ENCODE measurements around the gene TMEM8B. TPM values are rescaled to one million over a fixed set of nuclear protein-coding genes. Genes with fewer than 3 reads are reported as not detected.

Gene TMEM8B
- total RNA-seq, 1 experiment from 2014 or later = 9.3 TPM

- Histone ChIP-seq H3K27me3 (ENCODE audit: insufficient read depth, low read length) (no peaks in the 10 kb centered on the region), H2BK5ac (ENCODE audit: insufficient read length, low read length) (no peak overlapping the region)
- no CpG with 5 or more reads among the region's 3 CpGs for WGBS (ENCODE audit: extremely low coverage, insufficient read length, low lambda C conversion rate)
These were observed 6.2 kb downstream of the TMEM8B start for GRCh38 chr9:35835216-35835632.

More at GRCh38 chr9:35835216-35835632, 6.2 kb downstream of the TMEM8B start:
- DNase-seq = peak; percentile 61
- Mint-ChIP-seq H3K27me3 (ENCODE audit: low read depth) (peaks cover 22% of the 10 kb centered on the region), H3K36me3 (ENCODE audit: insufficient read depth in 1 of 3, low read depth in 3 of 3) (no peaks in the 10 kb centered on the region; a peak in 1 of 7 replicates), H3K27ac (no peak overlapping the region), H3K4me3 (no peak overlapping the region), H3K9me3 (no peaks in the 10 kb centered on the region), H3K4me1 (peaks cover 9 to 17% of the 10 kb centered on the region in 2 experiments; a peak in 3 of 4 replicates)
- H2BK120ac ChIP-seq (ENCODE audit: low read depth, low read length, poor library complexity, severe bottlenecking) = no peak overlapping the region
- no peak overlapping the region for H3T11ph ChIP-seq (ENCODE audit: low read length)
- H3K4me2 ChIP-seq (ENCODE audit: insufficient read depth, insufficient read length, low read length) = no peak overlapping the region
- H2AFZ ChIP-seq (ENCODE audit: low read length) = no peak overlapping the region
- H4K20me1 ChIP-seq (ENCODE audit: control insufficient read depth, insufficient read depth, insufficient read length) = no peaks in the 10 kb centered on the region
- H3K9ac ChIP-seq (ENCODE audit: extremely low read depth, insufficient read length, low read length) = no peak overlapping the region
- no peak overlapping the region for H4K91ac ChIP-seq (ENCODE audit: insufficient read length, low read depth, low read length)
- no peaks in the 10 kb centered on the region for H3K79me2 ChIP-seq (ENCODE audit: insufficient read depth, low read length)
- no peaks in the 10 kb centered on the region for H3K23me2 ChIP-seq (ENCODE audit: insufficient read length, low read depth, low read length, poor library complexity, severe bottlenecking)
- no peak overlapping the region for H2AK5ac ChIP-seq (ENCODE audit: insufficient read length, low read length)
- H3K27ac ChIP-seq (ENCODE audit: insufficient read length, low read depth, low read length) = no peak overlapping the region
- H3K79me1 ChIP-seq (ENCODE audit: insufficient read depth, low read depth, low read length, poor library complexity, severe bottlenecking) = no peaks in the 10 kb centered on the region
- no peak overlapping the region for H3K14ac ChIP-seq (ENCODE audit: insufficient read depth, low read length)
- no peak overlapping the region for H2BK12ac ChIP-seq (ENCODE audit: insufficient read length, low read depth, low read length)
- no peak overlapping the region for H2BK20ac ChIP-seq (ENCODE audit: low read depth, low read length, poor library complexity, severe bottlenecking)
- H3K9me3 ChIP-seq (ENCODE audit: control insufficient read depth, low read depth, low read length) = no peaks in the 10 kb centered on the region
- no peak overlapping the region for H3K4ac ChIP-seq (ENCODE audit: low read depth, low read length)
- H3K18ac ChIP-seq (ENCODE audit: insufficient read length, low read depth, low read length) = no peak overlapping the region
- no peak overlapping the region for H3K23ac ChIP-seq (ENCODE audit: insufficient read length, low read depth, low read length)
- H4K5ac ChIP-seq (ENCODE audit: insufficient read length, low read depth, low read length) = no peak overlapping the region
- no peak overlapping the region for H4K8ac ChIP-seq (replicated peaks; ENCODE audit: insufficient read length, low read depth, low read length)
- H3K4me1 ChIP-seq (ENCODE audit: insufficient read depth, low read length) = no peaks in the 10 kb centered on the region
- H3K56ac ChIP-seq (ENCODE audit: insufficient read length, low read depth, low read length) = no peak overlapping the region
- H2BK15ac ChIP-seq (ENCODE audit: low read depth, low read length) = no peak overlapping the region
- TF ChIP-seq CTCF (conservative IDR thresholded peaks at IDR 0.05) = peak; percentile 75
